ENCODE data around the gene MAPT.
"Not testable (repeated sequence)": the region's sequence is repeated elsewhere in the genome, so short reads cannot be mapped to it uniquely, and the experiment has no call there.

MAPT gene

DNA sequence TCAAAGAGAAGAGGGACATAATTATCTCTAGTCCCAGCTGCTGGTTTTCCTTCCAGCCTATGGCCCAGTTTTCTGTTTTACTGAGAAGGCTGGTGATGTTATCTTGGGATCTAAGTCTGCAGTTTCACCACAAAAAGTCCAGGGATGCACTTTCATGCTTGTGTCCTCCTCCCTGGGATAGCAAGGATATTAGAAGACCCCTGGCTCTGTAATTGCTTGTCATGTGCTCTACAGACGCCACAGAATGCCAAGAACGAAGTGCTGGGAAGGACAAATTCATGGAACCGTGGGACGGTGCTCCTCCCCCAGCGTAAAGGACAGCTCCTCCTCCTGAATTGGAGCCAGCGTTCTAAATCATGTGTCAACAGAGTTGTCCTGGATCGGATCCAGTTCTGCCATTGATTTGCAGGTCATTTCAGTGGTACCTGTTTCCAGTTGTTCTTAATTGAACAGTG lies 8.6 kb downstream of the MAPT start:
- DNase-seq: no peak

DNA sequence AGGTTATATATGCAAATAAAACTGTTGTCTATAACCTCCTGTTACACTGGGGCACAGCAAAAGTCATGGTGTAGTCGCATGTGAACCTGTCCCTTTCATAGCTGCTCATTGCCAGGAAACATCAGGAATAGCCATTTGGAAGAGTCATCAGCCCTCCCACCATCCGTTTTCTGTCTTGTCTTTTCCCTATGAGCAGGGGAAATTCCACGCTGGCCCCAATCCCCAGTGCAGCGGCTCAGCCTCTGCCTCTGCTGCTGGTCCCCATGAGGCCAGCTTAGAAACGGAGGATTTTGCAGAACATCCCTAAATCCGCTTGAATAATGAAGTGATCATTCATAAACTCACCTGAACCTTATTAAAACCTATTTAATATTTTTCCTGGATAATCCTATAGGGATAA lies 10.5 kb downstream of the MAPT start:
- no peak for DNase-seq

DNA sequence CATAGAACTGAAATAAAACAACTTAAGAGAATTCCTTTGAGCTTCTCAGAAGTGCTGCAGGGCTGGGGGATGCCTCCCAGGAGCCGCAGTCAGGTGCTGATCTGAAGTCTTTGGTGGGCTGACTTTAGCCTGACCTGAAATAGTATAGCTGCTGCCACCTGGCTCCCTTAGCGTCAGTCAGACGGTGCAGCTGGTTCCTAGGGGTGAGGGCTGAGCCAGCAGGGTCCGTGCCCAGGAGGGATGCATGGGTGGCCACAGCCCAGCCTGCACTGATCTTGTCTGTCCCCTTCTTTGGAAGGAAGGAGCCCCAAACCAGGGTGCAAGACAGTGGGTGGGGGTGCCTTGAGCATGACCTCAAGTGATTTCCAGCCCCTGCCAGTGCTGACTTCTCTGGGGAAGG lies 11.5 kb downstream of the MAPT start:
- no peak for DNase-seq

DNA sequence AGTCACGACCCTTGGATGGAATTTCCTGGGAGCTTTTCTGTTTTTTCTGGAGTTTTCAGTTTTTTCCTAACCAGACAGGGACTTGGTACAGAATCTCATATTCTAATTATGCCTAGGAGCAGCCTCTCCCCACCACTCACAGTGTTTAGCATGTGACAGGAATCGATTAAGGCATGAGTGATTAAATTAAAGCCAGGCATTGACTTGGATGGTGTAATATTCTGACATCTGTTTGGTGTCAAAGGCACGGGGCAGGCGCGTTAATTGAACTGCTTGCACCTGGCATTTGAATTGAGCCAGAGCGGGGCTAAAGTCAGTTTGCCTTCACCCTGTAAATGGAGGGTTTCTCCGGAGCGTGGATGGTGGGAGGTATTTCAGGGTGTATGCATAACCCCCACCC lies 11.9 kb downstream of the MAPT start:
- no peak for DNase-seq

DNA sequence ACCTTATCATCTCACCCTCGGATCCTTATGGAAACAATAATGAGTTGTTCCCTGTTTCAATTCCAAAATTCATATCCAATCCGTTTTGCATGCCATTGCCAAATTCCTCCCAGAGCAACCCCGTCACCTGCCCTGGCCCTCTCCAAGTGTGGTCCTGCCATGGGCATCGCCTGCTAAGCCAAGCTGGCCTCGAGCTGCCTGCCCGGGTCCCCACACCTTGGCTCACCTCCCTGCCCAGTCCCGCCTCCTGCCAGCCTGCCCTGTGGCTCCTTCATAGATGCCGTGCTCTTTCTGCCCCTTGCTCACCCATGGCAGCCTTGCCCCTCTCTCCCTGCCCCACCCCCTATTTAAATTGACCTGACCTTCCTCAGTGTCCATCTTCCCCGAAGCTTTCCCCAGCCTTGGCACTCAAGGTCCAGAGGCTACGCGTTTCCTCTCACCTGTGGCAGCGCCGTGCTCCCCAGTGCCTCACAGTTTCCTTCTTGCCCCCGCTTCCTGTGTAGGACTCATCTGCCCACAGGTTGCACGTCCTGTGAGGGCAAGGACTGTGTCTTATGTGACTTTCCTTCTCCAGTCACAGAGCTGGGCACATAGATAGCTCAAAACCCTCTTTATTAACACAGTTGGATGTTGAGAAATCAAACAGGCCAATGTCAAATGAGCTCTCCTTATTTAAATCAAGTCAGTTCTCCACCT lies 12.7 kb downstream of the MAPT start:
- DNase-seq: no peak

DNA sequence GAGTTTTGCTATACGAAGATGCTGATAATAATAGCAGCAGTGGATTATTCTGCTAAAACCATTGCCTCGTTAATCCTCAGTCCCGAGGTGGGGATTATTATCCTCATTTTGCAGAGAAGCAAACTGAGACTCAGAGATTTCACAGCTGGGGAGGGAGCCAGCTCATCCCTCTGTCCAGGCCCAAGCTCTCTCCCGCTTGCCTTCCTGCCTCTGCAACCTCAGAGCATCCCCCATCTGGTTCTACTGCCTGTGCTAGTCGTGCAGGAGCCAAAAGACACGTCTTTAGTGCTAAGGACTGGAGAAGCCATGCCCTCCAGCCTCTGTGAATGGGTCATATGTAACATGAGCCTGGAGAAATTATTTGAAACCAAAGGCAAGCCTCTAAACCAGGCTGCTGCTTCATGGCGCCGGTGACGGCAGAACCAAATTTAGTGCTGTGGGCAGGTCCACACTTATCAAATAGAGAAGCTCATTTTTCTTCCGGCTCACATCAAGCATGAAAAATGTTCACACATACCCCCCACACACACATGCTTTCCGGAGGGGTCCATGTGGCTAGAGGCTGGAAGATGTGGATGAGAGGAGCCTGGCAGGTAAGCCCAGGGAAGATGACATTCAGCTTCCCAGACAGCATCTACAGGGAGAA lies 13.5 kb downstream of the MAPT start:
- DNase-seq: no peak

DNA sequence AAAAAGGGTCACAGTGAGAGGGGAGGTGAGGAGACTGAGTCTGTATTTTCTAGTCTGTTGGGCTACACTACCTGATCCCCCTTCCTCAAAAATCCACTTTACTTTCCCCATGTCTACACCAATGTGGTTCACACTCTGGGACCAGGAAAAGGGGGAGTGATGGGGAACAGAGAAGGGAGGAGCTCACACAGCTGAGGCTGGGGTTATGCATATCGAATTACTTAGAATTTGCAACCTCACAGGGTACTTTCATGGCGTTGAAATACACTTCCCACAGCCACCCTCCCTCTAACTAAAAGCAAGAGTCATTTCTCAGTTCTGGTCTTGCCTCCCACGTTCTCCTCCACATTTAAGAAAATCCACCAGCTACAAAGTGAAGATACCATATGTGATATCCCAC lies 14.1 kb downstream of the MAPT start:
- DNase-seq: no peak

DNA sequence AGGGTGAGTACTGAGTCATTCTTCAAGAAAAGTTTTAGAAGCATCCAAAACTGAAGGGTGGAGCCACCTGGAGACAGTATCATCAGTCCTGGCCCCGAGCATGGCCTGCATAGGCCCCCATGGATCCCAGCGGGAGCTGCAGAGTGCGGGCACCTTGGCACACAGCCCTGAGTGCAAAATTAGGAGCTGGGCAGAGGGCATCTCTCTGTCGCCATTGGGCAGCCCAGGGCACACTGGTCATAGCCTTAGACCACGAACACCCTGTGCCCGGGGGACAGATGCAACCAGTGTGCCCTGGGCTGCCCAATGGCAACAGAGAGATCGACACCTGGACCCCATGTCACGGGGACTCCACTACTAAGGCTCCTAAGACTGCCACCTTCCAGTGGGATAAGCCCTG lies 14.6 kb downstream of the MAPT start:
- no peak for DNase-seq

DNA sequence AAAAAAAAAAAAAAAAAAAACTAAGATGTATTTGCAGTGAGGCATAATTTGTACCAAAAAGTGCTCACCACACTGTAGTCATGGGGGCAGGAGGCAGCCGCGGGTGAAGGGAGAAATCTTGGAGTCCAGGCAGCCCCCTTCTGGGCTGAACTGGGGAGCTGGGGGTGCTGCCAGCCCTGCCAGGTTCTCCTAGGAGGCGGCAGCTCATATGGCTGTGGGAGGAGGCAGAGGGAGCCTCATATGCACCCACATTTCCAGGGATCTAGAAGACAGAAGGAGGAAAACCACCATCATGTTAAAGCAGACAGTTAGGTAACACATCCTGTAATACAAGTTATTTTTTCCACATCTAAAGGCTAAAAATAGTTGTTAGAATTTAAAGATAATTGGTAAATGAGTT lies 16.3 kb downstream of the MAPT start:
- DNase-seq: no peak

DNA sequence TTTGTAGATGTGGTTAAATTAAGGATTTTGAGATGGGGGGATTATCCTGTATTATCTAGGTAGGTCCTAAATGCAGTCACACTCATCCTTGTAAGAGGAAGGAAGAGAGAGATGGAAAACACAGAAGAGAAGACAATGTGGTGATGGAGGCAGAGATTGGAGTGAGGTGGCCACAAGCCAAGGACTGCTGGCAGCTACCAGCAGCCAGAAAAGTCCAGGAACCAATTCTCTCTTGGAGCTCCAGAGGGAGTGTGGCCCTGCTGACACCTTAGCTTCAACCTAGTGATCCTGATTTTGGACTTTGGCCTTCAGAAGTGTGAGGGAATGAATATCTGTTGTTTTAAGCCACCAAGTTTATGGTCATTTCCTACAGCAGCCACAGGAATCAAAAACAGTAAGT lies 18.0 kb downstream of the MAPT start:
- DNase-seq: no peak

DNA sequence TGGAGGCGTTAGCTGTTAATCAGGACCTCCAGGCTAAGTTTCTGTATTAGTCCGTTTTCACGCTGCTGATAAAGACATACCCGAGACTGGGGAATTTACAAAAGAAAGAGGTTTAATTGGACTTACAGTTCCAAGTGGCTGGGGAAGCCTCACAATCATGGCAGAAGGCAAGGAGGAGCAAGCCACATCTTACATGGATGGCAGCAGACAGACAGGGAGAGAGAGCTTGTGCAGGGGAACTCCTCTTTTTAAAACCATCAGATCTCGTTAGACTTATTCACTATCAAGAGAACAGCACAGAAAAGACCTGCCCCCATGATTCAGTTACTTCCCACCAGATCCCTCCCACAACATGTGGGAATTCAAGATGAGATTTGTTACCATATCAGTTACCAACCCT lies 18.7 kb downstream of the MAPT start:
- not testable (repeated sequence) for DNase-seq

DNA sequence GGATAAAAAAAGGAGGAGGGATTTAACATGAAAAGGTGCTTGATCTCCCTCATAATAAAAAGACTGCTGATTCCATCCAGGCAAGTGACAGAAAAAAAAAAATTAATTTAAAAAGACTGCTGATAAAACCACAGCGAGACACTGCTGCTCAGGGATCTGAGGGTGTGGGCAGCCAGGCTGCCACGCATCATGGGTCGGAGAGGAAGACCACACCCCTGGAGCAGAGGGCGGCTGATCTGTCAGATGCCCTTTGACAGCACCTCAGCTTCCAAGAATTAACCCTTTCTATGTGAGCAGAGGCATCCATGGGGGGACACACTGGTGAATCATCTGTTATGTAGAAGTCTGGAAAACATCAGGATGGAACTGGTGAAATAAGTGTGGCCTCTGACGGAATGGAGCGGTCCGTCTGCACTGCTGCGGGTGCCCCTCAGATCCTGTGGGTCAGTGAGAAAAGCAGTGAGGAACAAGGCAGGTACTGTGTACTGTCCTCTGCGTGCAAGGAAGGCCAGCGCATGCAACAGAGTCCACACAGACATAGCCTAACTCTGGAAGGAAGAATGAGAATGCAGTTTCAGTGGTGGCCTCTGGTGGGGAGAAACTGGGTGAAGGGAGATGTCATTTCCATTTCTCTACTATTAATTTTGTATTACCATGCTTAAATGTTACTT lies 19.8 kb downstream of the MAPT start:
- DNase-seq: no peak

DNA sequence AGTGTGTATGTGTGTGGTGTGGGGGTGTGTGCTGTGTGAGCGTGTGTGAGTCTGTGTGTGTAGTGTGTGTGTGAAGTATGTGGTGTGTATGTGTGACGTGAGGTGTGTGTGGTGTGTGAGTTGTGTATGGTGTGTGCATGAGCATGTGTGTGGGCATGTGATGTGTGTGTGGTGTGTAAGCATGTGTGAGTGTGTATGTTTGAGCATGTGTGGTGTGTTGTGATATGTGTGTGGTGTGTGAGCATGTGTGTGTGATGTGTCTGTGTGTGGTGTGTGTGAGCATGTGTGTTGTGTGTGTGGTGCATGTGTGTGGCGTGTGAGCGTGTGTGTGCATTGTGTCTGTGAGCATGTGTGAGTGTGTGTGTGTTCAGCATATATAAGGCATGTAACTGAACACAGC lies 20.9 kb downstream of the MAPT start:
- no peak for DNase-seq

DNA sequence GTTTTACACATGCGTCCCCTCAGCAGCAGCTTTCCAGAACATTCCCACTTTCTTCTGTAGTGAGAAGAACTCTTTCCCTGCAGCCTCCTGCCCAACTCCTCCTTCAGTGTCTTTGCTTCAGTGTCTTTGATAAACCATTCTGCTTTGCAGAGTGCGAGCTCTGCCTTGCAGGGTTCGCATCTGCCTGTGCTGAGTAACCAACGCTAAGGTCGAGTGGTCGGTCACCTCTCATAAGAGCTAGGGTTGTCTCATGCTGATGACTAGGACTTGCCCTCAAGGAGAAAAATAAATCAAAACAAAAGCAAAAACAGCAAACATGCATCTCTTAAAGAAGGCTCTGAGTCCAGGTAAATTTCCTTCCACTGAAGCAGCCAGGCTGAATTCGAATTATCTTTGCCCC lies 22.7 kb downstream of the MAPT start:
- no peak for DNase-seq

DNA sequence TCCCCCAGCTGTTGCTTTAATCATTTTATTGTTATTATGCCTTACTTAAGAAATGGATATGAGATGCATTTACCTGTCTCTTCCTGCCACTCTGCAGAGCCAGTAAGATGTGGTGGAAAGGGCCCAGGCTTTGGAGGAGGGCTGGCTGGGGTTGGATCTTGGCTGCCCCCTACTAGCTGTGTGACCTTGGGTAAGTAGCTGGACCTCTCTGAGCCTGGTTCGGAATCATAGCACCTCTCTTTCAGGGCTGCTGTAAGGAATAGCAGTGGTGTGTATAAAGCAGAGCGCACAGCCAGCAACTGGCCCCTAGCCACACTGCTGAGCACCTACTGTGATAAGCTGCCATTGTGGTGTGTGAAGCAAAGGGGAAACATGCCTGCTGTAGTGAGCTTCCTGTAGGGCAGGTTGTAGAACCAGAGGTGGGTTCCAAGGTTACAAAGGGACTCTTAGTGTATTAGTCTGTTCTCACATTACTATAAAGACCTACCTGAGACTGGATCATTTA lies 23.9 kb downstream of the MAPT start:
- no peak for DNase-seq

DNA sequence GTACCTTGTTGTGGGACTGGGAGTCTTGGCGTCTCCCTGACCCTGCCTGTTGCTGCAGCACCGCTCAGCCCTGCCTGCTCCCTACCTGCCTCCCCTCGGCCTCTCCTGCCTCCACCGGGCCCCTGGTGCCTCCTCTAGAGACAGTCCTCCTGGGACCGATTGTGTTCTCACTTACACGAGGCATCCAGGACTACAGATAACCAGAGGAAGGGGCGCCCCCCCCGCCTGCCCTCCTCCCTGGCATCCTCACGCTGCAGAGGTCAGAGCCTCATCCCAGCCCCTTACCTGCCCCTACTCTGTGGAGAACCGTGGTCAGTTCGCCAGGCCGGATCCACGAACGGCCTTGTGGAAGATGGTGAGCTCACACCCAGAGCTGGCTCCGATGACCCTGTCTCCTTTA lies 24.8 kb downstream of the MAPT start:
- no peak for DNase-seq

DNA sequence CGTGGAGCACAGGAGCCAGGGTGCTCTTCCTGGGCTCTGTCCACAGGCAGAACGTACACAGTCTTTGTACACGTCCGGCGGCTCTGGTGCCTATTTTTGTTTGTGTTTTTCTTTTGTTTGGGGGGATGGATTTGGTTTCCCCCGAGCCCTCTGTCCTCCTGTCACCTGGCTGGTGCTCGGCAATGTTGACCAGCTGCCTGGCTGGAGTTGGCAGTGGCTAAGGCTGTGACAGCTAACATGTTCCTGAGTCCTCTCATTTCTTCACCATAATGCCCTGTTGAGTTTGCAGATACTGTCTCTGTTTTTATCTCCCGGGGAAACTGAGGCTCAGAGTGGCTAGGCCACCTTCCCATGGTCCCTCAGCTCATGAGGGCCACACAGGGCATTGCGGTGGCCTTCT lies 25.7 kb downstream of the MAPT start:
- no peak for DNase-seq

DNA sequence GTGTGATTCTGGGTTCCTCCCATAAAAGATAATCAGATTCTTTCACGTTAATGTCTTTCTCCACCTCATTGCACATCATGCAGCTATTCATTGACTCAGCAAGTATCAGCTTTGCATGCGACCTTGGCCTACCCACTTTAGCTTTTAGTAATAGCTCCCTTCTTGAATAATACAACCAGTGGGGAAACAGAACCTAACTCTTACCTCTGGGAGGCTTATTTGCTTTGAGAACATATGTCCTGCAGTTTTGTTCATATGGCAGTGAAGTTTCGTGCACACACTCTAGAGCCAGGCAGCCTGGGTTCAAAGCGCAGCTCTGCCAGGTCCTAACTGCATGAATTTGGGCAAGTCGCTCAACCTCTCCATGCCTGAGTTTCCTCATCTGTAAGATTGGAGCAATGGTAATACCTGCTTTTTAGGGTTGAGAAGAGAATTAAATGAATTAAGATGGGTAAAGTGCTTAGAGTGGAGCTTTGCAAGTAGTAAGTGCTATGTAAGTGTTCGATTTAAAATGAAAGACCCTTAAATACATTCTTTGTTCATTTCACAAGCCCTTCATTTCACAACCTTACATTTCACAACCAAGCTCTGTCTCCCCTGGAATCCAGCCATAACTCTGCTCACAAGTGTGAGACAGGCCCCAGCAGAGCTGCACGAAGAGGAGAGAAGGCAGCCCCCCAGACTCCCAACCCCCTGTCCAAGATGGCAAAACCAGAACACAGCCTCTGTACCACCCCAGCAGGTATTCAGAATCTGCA lies 29.3 kb downstream of the MAPT start:
- DNase-seq: peak; percentile 29 to 31

DNA sequence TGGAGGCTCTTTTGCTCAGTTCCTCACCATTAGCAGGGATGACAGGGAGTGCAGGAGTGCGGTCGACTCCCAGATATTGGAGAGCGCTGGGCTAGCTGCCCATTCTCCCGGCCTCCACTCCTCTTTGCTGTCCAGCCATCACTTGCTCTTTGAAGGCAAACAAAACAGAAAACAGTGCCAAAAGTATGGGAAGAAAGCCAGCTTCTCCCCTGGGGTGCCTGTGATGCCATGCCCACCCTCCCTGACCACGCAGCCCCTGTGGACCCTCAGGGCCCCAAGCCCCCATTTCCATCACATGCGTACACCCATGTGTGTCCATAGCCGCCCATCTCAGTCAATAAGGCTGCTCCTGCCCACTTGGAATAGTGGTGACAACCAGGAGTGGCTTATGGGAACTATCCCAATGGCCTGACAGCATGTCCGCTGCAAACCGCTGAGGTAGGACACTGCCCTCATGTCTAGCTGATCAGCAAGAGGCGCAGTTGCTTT lies 30.0 kb downstream of the MAPT start:
- no peak for DNase-seq

DNA sequence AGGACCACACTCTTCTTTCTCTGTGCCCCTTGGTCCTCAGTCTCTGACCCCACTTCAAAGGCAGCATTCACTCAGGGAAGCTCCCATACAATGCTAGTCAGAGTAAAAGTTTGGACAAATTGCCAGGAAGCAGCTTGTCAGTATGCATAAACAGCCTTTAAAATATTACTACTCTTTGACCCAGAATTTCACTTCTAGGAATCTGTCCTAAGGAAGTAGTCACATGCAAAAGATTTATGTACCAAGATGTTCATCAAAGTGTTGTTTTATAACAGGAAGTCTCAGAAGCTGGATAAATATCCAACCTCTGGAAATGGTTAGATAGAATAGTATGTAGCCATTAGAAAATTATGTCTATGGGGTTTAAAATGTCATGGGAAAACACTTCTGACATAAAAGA lies 31.0 kb downstream of the MAPT start:
- DNase-seq: no peak

DNA sequence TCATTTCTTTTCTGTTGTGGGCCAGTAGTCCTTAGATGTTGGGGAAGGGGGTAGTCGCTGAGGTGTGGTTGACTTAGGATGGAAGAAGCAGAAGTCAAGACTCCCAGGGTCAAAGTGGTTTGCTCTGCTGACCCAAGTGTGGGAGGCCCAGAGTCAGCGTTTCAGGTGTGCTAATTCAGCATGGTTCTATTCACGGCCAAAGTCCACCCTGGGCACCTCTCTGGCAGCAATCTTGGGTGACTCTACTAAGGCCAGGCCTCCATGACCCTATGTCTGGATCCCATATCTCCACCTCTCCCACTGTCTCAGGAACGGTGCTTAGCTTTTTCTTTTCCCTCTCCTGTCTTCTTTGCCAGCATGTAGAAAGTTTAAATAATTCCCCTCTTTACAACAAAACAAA lies 32.9 kb downstream of the MAPT start:
- DNase-seq: no peak

DNA sequence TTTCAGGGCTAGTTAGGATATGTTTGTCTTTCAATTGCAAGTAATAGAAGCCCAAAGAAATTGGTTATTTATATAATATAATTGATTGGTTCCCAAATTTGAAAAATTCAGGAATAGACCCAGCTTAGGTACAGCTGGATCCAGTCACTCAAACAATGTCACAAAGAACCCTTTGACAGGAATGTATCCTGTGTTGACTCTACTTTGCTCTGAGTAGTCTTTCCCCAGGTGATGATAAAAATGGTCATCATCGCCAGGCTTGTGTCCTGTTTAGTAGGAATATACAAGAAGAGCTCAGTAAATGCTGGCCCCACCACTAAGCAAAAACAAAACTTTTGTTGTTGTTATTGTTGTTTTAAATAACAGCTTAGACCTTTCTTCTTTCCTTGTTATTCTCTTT lies 35.0 kb downstream of the MAPT start:
- no peak for DNase-seq

DNA sequence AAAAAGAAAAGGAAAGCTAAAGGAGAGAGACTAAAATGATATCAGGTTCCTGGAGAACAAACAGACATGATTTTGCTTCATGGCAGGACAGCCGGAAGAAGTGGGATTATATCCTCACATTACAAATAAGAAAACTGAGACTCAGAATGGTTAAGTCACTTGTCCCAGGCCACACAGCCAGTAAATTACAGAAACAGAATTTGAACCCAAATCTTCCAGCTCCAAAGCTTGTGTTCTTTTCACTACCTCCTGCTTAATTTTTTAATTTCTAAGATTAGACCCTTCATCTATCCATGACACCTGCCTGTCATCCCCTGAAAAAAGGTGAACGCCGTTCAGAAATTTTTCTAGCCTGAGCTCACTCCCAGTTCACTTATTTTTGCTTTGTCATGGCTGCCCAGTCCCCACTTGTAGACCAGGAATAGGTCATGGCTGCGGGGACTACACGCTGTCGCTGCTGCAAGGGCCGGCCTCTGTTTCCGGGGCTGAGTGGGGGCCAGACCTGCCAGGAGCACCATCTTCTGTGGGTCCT lies 36.1 kb downstream of the MAPT start:
- DNase-seq: no peak
